Activated CD4-positive, alpha-beta T cell treated with anti-CD3 and anti-CD28 coated beads for 36 hours (primary cell): ENCODE data around the gene SYDE2. TPM values are rescaled to one million over a fixed set of nuclear protein-coding genes. Genes with fewer than 3 reads are reported as not detected.
A peak's percentile ranks its signal among the peaks of the same experiment; 100 is the strongest.
"Not testable (repeated sequence)": the region's sequence is repeated elsewhere in the genome, so short reads cannot be mapped to it uniquely, and the experiment has no call there.

Source experiments
- ATAC-seq: fragments of 200-7000 bp; cut with Tn5 transposase; one replicate; pipeline ENCODE4 v1.10.0; 2021; ENCODE audit warnings: mild to moderate bottlenecking, moderate library complexity
- CTCF ChIA-PET: fragments of 350-600 bp; sonication (Branson Sonifier 250); formaldehyde crosslinking; loops from one replicate; lab custom pipeline; 2021; ENCODE audit warnings: antibody characterized with exemption; lab: Charles Lee
- POLR2A ChIA-PET: fragments of 350-600 bp; sonication (Branson Sonifier 250); formaldehyde crosslinking; loops from one replicate; lab custom pipeline; 2021; ENCODE audit warnings: antibody characterized with exemption, inconsistent platforms; lab: Charles Lee
- DNase-seq: peaks from one replicate; pipeline ENCODE4 v3.0.0-alpha.2; 2020
- H3K27ac Mint-ChIP-seq: one replicate; pipeline ENCODE4 v1.8.0; 2021; ENCODE audit warnings: mixed read lengths
- H3K27me3 Mint-ChIP-seq: one replicate; pipeline ENCODE4 v1.8.0; 2021; ENCODE audit warnings: mixed read lengths
- H3K36me3 Mint-ChIP-seq: one replicate; pipeline ENCODE4 v1.8.0; 2021; ENCODE audit warnings: low read depth, mixed read lengths
- H3K4me1 Mint-ChIP-seq: one replicate; pipeline ENCODE4 v1.8.0; 2021; ENCODE audit warnings: mixed read lengths
- H3K4me3 Mint-ChIP-seq: one replicate; pipeline ENCODE4 v1.8.0; 2021; ENCODE audit warnings: mild to moderate bottlenecking, moderate library complexity, mixed read lengths
- H3K9me3 Mint-ChIP-seq: one replicate; pipeline ENCODE4 v1.8.0; 2021; ENCODE audit warnings: low read depth, mixed read lengths
- intact Hi-C, 2 experiments: fragments of 100-400 bp; cut with DNase I in 1 of 2; cut with micrococcal nuclease in 1 of 2; formaldehyde crosslinking; loops; one replicate each; pipeline versions ENCODE4 v1.14.2 to v1.15.1; 2022 to 2024; cut with DNase I, micrococcal nuclease
- total RNA-seq, 2 experiments: library from RNA; stranded (reverse); gene quantifications; one replicate each; pipeline ENCODE4 v1.2.3, GENCODE V29; 2021

The SYDE2 gene
- total RNA-seq, 2 experiments from 2014 or later: 2.9 to 3.3 TPM

GRCh38 chr1:85192129-85192528 lies 8.7 kb downstream of the SYDE2 start:
- ATAC-seq, H3K27me3 Mint-ChIP-seq, intact Hi-C loops, POLR2A ChIA-PET, H3K4me1 Mint-ChIP-seq, DNase-seq, H3K9me3 Mint-ChIP-seq, H3K27ac Mint-ChIP-seq, H3K4me3 Mint-ChIP-seq: not testable (repeated sequence)
- peaks cover 19% of the 10 kb centered on the region for H3K36me3 Mint-ChIP-seq
- CTCF ChIA-PET: interaction anchor here (0.9 kb wide), 1 partner anchor 8 kb away, joined by 3 read pairs; no protein-coding TSS in a partner anchor

GRCh38 chr1:85189120-85189519 lies 11.7 kb downstream of the SYDE2 start:
- peaks cover 2% of the 10 kb centered on the region for H3K27me3 Mint-ChIP-seq
- H3K4me3 Mint-ChIP-seq: no peak overlapping the region
- CTCF ChIA-PET: interaction anchor here (0.8 kb wide), 1 partner anchor 9 kb away, joined by 4 read pairs; no protein-coding TSS in a partner anchor
- H3K4me1 Mint-ChIP-seq: peaks cover 2% of the 10 kb centered on the region
- no peaks in the 10 kb centered on the region for H3K9me3 Mint-ChIP-seq
- DNase-seq (no peak), ATAC-seq (no peak)
- H3K36me3 Mint-ChIP-seq: peaks cover 20% of the 10 kb centered on the region
- POLR2A ChIA-PET: no interaction called here
- H3K27ac Mint-ChIP-seq: no peak overlapping the region
- intact Hi-C loops: no loop called here

GRCh38 chr1:85188530-85188929 lies 12.3 kb downstream of the SYDE2 start:
- Mint-ChIP-seq H3K4me1 (peaks cover 2% of the 10 kb centered on the region), H3K36me3 (peaks cover 20% of the 10 kb centered on the region), H3K27ac (no peak overlapping the region), H3K4me3 (no peak overlapping the region), H3K27me3 (peaks cover 2% of the 10 kb centered on the region), H3K9me3 (no peaks in the 10 kb centered on the region)
- ChIA-PET POLR2A (no interaction called here), CTCF (interaction anchor here (0.6 kb wide), 1 partner anchor 1286 kb away, joined by 3 read pairs; no protein-coding TSS in a partner anchor)
- DNase-seq (no peak), ATAC-seq (no peak)
- intact Hi-C loops: no loop called here

GRCh38 chr1:85187021-85187420 lies 13.8 kb downstream of the SYDE2 start:
- intact Hi-C loops, H3K27ac Mint-ChIP-seq, H3K4me3 Mint-ChIP-seq, CTCF ChIA-PET, ATAC-seq, H3K9me3 Mint-ChIP-seq, H3K4me1 Mint-ChIP-seq, POLR2A ChIA-PET, H3K27me3 Mint-ChIP-seq, DNase-seq: not testable (repeated sequence)
- H3K36me3 Mint-ChIP-seq: peaks cover 28% of the 10 kb centered on the region

GRCh38 chr1:85184245-85184644 lies 16.6 kb downstream of the SYDE2 start:
- ChIA-PET POLR2A (no interaction called here), CTCF (no interaction called here)
- no peak overlapping the region for H3K4me3 Mint-ChIP-seq

GRCh38 chr1:85182700-85183099 lies 18.1 kb downstream of the SYDE2 start:
- CTCF ChIA-PET: interaction anchor here (0.9 kb wide), 1 partner anchor 13 kb away, joined by 3 read pairs; no protein-coding TSS in a partner anchor
- no peak overlapping the region for H3K27ac Mint-ChIP-seq

More at GRCh38 chr1:85184245-85184644, 16.6 kb downstream of the SYDE2 start:
- Mint-ChIP-seq H3K9me3 (no peaks in the 10 kb centered on the region), H3K27me3 (no peaks in the 10 kb centered on the region), H3K27ac (no peak overlapping the region), H3K36me3 (peaks cover 20% of the 10 kb centered on the region), H3K4me1 (peaks cover 13% of the 10 kb centered on the region)
- DNase-seq: no peak
- ATAC-seq: no peak
- intact Hi-C loops: no loop called here

GRCh38 chr1:85180869-85181268 lies 19.9 kb downstream of the SYDE2 start:
- ChIA-PET POLR2A (no interaction called here), CTCF (interaction anchor here (0.8 to 2.1 kb wide), 4 partner anchors 13 to 245 kb away, joined by 3 to 5 read pairs (median 4); no protein-coding TSS in a partner anchor)
- H3K27me3 Mint-ChIP-seq: no peaks in the 10 kb centered on the region
- no peak overlapping the region for H3K4me3 Mint-ChIP-seq
- H3K27ac Mint-ChIP-seq: no peak overlapping the region
- DNase-seq (no peak), ATAC-seq (no peak)
- peaks cover 14% of the 10 kb centered on the region for H3K4me1 Mint-ChIP-seq
- intact Hi-C loops: no loop called here
- no peaks in the 10 kb centered on the region for H3K9me3 Mint-ChIP-seq
- peaks cover 17% of the 10 kb centered on the region for H3K36me3 Mint-ChIP-seq

More at GRCh38 chr1:85182700-85183099, 18.1 kb downstream of the SYDE2 start:
- Mint-ChIP-seq H3K4me1 (peaks cover 14% of the 10 kb centered on the region), H3K36me3 (peaks cover 12% of the 10 kb centered on the region), H3K4me3 (no peak overlapping the region), H3K9me3 (no peaks in the 10 kb centered on the region), H3K27me3 (no peaks in the 10 kb centered on the region)
- ATAC-seq (no peak), DNase-seq (no peak)
- intact Hi-C loops: no loop called here
- POLR2A ChIA-PET: no interaction called here

GRCh38 chr1:85179522-85179921 lies 21.3 kb downstream of the SYDE2 start:
- ChIA-PET POLR2A (no interaction called here), CTCF (interaction anchor here (0.9 kb wide), 1 partner anchor 221 kb away, joined by 3 read pairs; no protein-coding TSS in a partner anchor)
- intact Hi-C loops: no loop called here
- peaks cover 17% of the 10 kb centered on the region for H3K36me3 Mint-ChIP-seq
- no peaks in the 10 kb centered on the region for H3K27me3 Mint-ChIP-seq
- no peak overlapping the region for H3K27ac Mint-ChIP-seq
- H3K4me1 Mint-ChIP-seq: peaks cover 14% of the 10 kb centered on the region
- ATAC-seq (peak; percentile 94), DNase-seq (no peak)
- no peaks in the 10 kb centered on the region for H3K9me3 Mint-ChIP-seq
- no peak overlapping the region for H3K4me3 Mint-ChIP-seq

- Mint-ChIP-seq H3K4me1 (peaks cover 14% of the 10 kb centered on the region), H3K9me3 (no peaks in the 10 kb centered on the region), H3K36me3 (peaks cover 19% of the 10 kb centered on the region), H3K4me3 (no peak overlapping the region), H3K27ac (no peak overlapping the region), H3K27me3 (no peaks in the 10 kb centered on the region)
- no peak for ATAC-seq
- intact Hi-C loops: no loop called here
- CTCF ChIA-PET: interaction anchor here (0.9 to 1.0 kb wide), 2 partner anchors 12 to 35 kb away, joined by 3 to 4 read pairs; no protein-coding TSS in a partner anchor
- POLR2A ChIA-PET: no interaction called here
- no peak for DNase-seq
Measured at GRCh38 chr1:85178396-85178795, 22.4 kb downstream of the SYDE2 start.

GRCh38 chr1:85174503-85174902 lies 26.3 kb downstream of the SYDE2 start:
- Mint-ChIP-seq H3K27me3 (no peaks in the 10 kb centered on the region), H3K36me3 (peaks cover 10% of the 10 kb centered on the region), H3K4me3 (no peak overlapping the region), H3K27ac (no peak overlapping the region), H3K9me3 (no peaks in the 10 kb centered on the region), H3K4me1 (peaks cover 19% of the 10 kb centered on the region)
- intact Hi-C loops: no loop called here
- CTCF ChIA-PET: interaction anchor here (1.1 kb wide), 1 partner anchor 17 kb away, joined by 4 read pairs; no protein-coding TSS in a partner anchor
- peak; percentile 65 for ATAC-seq
- DNase-seq: no peak
- POLR2A ChIA-PET: no interaction called here

- intact Hi-C loops: no loop called here
- no peak overlapping the region for H3K27ac Mint-ChIP-seq
- peaks cover 13% of the 10 kb centered on the region for H3K4me1 Mint-ChIP-seq
- CTCF ChIA-PET: interaction anchor here (0.6 kb wide), 1 partner anchor 14 kb away, joined by 4 read pairs; no protein-coding TSS in a partner anchor
- POLR2A ChIA-PET: no interaction called here
- no peak overlapping the region for H3K4me3 Mint-ChIP-seq
- DNase-seq (no peak), ATAC-seq (no peak)
- H3K27me3 Mint-ChIP-seq: no peaks in the 10 kb centered on the region
- H3K36me3 Mint-ChIP-seq: peaks cover 9% of the 10 kb centered on the region
- no peaks in the 10 kb centered on the region for H3K9me3 Mint-ChIP-seq
Measured at GRCh38 chr1:85172684-85173337, 28.0 kb downstream of the SYDE2 start.

GRCh38 chr1:85171721-85172120 lies 29.1 kb downstream of the SYDE2 start:
- CTCF ChIA-PET: no interaction called here
- intact Hi-C loops: no loop called here
- no peak overlapping the region for H3K27ac Mint-ChIP-seq

More at GRCh38 chr1:85171721-85172120, 29.1 kb downstream of the SYDE2 start:
- POLR2A ChIA-PET: no interaction called here
- DNase-seq (no peak), ATAC-seq (no peak)
- peaks cover 13% of the 10 kb centered on the region for H3K4me1 Mint-ChIP-seq
- no peaks in the 10 kb centered on the region for H3K27me3 Mint-ChIP-seq
- no peak overlapping the region for H3K4me3 Mint-ChIP-seq
- H3K9me3 Mint-ChIP-seq: no peaks in the 10 kb centered on the region
- peaks cover 6% of the 10 kb centered on the region for H3K36me3 Mint-ChIP-seq
